NCI-H1694 (cell line): Measurements from ENCODE around the gene EXOSC7.
"Not testable (repeated sequence)": the region's sequence is repeated elsewhere in the genome, so short reads cannot be mapped to it uniquely, and the experiment has no call there.

Source experiments
- DNase-seq: peaks from one replicate; lab custom pipeline; 2025; lab: John Stamatoyannopoulos, UW

EXOSC7 gene

DNA sequence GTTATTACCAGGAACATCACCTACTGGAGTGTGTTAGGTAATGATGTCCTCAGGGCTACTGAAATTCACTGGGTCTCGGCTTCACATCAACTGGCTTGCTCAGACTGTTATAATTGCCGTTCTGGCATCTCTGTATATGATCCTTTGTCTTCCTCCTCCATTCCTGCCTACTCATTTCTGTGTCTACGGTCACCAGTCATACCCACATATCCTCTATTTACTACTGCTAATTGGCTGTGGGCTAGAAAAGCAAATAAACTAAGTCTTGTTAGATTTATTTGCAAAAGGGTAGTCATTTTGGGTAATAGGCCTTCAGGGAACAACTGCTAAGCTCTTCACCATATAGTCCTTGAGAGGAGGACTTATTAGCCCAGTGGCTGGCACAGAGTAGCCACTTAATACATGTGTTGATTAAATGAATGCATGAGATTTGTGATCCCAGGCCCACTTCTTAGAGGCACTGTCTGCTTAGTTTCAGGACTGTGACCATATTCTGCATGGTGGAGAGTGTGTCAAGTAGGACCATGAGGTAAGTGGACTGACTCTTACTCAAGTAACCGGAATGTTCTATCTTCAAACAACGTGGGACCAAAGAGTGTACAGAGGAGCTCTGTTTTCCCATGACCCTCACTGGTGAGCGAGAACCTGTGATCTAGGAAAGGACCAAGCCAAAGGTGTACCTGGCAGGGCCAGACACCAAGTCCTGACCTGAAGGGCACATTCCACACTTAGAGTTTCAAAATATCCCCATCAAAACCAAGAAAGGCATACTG is 13.2 kb upstream of the EXOSC7 start:
- no peak for DNase-seq

DNA sequence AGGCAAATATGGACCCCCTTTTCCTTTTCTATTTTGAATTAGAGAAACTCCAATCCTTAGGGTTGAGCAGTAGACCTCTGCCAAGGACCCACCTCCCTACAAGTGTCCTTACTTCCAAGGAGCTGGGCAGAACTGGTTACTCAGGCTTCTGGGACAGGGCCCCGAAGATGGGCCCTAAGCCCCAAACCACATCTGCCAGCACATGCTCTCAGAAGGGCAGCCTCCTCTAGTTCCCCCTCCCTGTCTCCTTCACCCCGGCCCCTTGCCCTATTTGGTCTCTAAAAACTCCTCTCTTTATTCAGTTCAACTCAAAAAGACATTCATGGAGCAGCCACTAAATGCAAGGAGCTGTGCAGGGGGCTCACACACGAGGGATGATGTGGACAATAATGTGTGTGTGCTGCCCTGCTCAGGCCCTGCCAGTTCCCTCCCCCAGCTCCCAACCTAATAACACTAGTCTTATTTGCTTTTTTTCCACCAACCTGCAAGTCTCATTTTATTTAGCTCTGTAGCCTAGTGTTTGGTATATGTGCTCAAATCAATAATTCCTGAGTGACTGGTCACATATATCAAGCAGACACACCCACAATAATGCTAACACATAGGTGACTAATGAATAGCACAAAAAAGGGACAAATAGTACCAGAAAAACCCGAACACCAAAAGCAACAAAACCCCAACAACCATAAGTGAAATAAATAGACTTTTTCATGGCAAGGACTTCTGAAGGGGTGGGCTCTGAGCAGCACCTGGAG is 12.3 kb upstream of the EXOSC7 start:
- DNase-seq, result no peak

DNA sequence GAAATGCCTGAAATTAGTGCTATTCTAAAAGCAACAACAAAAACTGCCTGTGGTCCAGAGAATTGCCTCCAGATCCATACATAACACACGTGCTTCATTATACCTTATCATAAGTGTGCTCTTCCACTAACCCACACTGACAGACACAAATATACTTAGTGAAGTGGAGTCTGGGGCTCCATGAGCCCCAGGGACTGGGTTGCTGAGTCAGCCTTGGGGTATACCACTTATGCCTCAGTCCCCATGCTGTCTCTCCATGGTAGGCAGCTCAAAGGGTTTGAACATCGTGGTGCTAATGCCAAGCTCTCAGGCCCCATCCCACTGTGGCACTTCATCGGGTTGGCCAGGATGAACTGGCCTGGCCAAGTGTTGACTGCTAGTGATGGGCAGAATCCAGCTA is 10.9 kb upstream of the EXOSC7 start:
- no peak for DNase-seq

DNA sequence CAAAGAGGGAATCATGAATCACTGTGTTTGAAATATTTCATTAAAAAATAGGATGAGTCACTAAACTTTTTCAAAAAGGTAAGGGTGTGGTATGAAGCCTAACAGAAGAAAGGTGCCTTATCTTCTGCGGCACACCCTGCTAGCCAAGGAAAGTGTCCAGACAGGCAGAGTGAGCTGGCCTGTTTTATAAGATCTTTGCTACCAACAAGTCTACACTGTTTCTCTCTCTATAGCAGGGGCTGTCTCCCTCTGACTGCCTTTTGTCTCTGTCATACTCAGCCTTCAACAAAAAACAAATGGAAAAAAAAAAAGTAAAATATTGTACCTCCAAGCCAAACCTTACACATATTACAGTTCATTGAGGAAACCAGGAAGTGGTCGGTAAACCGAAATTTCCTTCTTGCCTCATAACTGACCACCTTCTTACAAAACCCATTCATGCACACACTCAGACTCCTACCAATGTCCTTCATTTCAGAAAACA is 9.2 kb upstream of the EXOSC7 start:
- DNase-seq, result no peak

DNA sequence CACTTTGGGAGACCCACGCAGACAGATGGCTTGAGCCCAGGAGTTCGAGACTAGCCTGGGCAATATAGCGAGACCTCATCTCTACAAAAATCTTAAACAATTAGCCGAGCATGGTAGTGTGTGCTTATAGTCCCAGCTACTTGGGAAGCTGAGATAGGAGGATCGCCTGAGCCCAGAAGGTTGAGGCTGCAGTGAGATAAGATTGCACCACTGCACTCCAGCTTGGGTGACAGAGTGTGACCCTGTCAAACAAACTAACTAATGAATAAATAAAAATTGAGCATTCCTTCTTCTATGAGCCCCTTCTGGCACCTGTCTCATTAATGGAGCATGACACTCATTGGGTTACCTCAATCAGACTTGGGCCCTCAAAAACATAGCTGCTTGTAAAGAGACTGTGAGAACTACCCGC is 7.6 kb upstream of the EXOSC7 start:
- no peak for DNase-seq

DNA sequence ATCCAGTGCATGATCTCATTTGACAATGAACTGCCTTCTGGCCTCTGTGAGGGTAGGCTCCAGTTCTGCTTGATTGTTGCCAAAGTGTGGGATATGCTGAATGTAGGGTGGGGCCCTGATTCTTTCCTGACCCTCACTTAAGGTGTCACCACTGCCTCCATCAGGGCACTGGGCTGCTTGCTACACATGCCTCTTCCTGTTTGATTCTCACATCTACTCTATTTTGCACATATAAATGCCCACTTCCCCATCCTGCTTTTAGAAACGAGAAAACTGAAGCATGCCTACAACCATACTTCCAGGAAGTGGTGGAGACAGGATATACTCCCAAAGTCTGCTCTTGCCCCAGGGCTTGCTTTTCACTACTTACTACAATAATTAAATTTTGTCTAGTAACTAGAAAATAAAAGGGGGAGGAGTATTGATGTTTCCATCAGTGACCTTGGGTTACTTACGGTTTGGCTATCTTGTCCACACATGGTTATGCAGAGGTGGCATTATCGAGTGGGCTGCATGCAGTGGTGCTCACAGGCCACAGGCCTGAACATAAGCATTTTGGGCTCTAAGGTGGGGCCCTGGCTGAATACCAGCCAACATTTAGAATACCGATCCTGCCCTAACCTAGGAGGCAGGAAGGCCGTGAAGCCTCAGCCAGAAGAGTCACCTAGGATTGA is 6.8 kb upstream of the EXOSC7 start:
- no peak for DNase-seq

DNA sequence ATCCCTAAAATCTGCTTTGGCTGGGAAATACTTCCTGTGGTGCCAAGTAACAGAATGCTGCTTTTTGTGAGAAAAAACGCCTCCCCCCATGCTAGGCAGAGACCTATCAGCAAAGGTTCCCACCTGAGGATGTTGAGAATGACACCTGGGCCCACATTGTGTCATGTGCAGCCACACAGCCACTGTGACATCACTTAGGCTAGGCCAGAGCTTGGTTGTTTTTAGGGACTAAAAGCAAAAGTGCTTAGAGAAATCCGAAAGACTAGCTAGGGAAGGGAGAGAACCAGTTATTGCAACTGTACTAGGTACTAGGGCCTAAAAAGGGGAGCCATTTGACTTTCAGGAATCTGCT is 6.2 kb upstream of the EXOSC7 start:
- no peak for DNase-seq

DNA sequence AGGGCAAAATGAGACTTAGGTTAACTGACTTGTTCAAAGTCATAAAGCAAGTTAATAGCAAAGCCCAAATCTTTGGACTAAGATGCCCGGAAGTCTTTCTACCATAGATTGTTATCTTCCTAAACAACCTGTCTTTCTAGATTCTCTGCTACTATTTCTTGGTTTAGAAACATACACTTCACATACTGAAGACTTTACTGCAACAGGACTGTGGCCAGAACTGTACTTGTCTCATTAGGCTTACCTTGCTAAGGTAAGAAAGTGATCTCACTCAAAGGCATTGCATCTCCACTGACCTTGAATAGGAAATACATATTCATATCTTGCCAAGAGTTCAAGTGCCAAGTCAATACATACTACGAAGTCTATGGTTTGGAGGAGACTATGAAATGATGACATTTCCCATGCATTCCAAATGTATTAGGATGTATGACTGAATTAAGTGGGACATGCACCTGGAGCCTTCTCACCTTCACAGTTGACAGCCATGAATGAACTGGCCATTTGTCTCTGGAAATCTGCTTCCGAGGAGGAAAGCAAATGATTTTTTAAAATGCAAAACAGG is 5.0 kb upstream of the EXOSC7 start:
- DNase-seq, result no peak

DNA sequence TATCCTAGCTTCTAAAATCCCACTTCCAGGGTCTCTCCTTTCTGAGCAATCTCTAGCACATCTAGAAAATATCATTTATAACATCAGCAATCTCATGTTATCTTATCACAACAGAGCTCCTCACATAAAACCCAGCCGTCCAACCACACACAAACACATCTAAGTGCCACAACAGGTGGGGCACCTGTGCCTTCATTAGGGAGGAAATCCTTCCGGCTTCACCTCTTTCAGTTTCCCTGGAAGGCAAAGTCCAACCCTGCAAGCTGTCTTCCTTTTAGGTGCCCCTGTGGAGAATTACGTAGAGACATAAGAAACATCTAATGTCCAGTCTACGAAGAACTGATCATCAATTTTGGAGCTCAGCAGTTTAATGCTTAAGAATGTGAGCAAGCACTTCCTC is 1.6 kb upstream of the EXOSC7 start:
- DNase-seq, result no peak

DNA sequence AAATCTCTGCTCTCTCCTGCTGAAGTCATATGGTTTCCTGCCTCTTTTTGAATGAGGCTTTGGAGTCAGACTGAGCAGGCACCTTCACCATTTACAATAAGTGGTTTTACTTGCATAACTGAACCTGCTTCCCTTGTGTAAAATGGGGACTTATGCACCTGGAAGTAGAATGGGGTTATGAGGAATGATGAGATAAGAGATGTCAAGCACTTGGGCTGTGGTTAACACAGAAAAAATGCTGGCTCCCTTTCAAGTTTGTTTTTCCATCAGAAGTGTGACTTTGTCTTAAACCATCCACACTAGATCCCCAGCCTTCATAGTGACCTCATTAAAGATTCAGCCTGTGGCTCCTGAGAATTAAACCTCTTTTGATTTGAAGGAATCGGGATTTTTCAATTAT is 5.2 kb downstream of the EXOSC7 start:
- DNase-seq, result no peak

DNA sequence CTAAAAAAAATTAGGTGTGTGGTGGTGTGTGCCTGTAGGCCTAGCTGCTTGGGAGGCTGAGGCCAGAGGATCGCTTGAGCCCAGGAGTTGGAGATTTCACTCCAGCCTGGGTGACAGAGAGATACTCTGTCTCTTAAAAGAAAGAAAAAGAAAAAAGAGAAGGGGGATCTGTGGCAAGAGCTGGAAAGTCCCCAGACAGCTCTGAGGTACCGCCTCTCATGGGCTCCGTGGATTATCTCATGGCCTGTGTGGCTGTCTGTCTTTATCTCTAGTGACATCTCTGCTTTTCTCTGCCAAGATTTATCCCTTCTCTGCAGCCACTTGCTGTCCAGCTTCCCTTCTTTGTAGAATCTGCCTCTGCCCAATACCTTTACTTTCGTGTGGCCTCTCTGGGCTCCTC is 5.7 kb downstream of the EXOSC7 start:
- no peak for DNase-seq

DNA sequence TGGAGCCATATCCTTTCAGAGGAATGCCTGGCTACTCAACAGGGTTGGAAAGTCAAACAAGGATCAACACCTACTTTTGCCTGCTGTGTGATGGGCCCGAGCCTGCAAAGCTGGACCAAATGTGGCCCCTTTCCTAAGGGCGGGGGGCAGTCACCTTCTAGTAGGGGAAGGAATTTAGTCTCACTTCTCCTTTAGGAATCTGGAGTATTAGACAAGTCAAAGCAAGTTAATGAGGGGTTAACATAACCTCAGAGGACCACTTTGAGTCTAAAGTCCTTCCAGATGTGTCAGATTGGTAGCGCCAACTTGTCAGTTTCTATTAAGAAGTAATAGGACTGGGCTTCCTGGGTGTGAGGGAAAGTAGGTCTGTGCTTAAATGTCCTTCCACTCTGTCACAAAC is 6.8 kb downstream of the EXOSC7 start:
- DNase-seq, result no peak

DNA sequence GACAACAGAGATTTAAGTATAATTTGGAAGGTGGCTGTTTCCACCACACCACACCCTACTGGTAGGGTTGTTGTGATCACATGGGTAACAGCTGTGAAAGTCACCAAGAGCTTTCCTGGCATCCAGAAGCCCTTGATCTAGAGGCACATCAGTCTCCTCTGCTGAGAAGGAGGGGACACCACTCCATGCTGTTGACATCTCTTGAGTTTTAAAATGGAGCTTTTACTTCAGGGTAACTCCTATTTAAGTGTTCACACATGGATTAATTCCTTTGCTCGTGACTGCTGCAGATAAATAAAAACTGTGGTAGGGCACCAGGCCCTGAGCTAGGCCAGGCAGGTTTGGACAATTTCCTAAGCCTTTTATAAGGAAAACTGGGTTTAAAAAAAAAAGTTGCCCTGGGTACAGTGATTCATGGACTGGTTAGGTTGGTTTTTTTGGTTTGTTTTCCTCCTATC is 7.5 kb downstream of the EXOSC7 start:
- DNase-seq, result no peak

DNA sequence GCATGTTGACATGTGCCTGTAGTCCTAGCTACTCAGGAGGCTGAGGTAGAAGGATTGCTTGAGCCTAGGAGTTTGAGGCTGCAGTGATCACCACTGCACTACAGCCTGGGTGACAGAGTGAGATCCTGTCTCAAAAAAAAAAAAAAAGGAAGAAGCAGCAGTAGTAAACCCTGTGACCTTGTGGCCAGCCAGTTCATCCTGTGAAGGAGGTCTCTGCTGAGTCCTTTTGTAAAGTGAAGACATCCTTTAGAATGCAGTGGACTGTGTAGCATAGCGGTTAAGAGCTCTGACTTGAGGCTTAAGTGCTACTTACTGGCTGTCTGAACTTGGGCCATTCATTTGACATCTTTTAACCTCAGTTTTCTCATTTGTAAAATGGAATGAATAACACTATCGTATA is 8.3 kb downstream of the EXOSC7 start:
- DNase-seq, result no peak

DNA sequence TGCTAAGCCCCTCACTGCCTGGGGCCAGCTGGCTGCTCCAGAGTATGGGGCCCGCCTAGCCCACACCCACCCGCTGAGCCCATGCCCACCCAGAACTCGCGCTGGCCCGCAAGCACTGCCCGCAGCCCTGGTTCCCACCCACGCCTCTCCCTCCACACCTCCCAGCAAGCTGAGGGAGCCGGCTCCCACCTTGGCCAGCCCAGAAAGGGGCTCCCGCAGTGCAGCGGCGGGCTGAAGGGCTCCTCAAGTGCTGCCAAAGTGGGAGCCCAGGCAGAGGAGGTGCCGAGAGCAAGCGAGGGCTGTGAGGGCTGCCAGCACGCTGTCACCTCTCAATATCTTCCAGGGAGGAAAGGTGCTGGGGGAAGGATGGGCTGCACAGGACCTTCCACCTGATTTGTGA is 10.3 kb downstream of the EXOSC7 start:
- not testable (repeated sequence) for DNase-seq

DNA sequence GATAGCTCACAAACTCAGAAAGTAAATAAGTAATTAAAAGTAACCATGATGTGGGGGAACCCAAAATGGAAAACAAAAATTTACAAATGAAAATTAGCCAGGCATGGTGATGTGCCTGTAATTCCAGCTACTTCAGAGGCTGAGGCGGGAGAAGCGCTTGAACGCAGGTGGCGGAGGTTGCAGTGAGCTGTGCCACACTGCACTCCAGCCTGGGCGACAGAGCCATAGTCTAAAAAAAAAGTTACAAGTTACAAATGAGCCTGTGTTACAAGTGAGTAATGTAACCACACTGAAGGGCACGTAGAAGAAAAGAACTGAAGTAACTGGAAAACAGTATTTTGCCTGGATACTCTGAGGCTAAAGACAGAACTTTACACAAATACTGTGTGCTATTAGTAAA is 11.3 kb downstream of the EXOSC7 start:
- DNase-seq, result no peak

DNA sequence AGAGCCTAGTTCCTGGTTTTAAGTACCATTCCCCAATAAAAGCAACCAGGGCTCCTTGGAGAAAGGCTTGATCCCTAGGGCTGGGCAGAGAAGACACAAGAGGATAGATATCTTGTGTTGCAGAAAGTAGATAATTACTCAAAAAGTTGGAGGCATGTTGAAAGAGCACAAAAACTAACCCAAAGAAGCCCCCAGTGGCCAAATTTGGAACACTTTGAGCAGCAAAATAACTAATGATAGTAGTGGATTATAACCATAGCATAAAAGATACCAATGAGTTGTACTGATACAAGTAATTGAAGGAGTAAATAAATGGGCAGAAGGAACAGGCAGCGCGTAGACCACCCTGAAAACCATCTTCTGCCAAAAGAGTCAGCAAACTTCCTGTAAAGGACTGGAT is 12.0 kb downstream of the EXOSC7 start:
- DNase-seq, result no peak

DNA sequence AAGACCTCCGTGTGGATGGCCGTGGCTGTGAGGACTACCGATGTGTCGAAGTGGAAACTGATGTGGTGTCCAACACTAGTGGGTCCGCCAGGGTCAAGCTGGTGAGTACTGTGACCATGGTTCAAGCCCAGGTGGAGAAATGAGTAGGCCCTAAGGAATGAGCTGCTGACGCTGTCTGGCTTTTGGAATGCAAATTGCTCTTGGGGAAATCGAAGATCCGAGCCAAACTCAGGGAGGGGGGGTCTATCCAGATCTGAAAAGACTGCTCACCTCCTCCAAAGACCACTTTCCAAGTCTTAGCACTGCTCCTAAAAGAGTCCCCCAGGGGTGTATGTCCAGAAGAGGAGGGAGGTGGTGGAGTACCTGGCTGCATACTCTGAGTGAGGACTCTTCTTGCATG is 13.1 kb downstream of the EXOSC7 start:
- no peak for DNase-seq

DNA sequence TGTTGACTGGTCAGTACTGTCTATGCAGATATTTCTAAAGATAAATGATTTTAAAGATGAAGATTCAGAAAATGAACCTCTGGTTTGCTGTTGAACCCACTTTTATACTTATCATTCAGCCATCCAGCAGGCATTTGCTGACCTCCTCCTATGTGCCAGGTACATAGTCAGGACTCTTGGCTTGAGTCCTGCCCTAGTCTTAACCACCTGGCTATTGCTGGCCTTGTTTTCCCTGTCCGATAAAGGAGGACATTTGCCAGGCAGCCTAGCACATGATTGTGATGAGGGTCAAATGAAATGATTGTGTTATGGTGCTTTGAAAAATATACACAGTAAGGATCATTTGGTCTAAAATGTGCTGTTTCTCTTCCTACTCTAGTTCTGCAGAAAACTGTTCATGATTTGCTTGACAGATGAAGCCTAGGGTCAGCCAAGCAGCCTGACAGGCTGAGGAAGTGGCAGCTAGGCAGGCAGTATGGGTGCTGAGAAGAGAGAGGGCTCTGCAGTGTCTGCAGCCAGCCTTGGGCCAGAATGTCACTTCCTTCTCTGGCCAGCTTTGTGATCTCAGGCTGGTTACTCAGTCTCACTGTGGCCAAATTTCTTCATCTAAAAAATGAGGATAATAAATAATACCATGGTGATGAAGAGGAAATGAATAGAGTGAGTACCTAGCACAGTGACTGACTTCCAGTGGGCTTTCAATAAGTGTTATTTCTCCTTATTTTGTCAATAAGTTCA is 13.8 kb downstream of the EXOSC7 start:
- no peak for DNase-seq

DNA sequence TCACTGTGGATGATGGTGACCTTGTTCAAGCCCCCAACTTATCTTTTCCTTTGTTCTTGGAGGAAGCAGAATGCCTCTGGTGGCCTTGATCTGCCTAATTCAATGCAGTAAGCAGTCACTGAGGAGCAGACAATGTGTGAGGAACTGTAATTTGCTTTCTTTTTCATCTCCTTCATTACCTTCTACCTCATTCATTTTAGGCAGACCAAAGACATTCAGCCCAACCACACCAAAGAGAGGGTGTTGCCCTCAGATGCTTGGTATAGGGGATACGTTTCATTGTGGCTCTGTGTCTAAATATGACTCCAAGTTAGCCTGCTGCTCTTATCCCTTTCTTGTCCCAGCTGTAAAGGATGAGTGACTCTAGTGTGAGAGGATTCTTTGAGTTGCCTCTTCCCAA is 15.3 kb downstream of the EXOSC7 start:
- no peak for DNase-seq

DNA sequence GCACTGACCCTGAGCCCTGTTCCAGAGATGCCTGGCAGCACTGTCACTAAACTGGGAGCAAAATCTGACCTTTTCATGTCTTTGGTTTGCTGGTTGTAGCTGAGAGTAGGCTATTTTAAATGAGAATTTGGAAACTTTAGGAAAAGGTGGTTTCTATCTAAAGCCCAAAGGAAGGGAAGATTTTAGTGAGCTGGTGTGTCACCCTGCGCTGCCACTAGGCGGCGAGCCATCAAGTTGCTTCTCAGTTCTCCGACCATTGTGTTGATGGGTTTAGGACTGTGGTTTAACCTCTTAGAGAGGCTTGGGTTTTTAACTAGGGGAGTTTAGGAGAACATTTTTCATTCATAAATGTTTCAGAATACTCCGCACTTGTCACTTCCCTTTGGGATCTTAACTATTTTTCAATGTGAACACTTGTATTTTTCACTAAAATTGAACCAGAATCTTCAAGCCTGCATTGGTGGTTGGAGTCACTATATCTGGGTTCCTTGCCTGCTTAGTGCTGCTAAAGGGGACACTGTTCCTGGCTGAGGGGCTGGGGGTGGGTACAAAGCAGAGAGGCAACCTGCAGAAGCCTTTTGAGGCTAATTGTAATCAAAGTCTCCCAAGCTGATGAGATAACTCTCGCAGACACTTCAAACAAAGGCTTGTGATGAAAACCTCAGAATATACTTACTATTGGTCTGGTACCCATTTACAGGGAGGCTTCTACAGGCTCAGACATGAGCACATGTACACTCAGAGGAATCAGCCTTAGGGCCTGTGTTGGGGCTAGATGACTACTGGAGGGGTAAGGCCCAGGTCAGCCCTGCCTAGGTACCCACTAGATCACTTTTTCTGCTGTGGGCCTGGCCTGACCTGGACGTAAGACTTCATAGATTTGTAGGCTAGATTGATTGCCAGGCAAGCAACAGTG is 16.8 kb downstream of the EXOSC7 start:
- no peak for DNase-seq
